ENCODE data around the gene BEAN1.

GRCh38 chr16:66523861-66524354 is 96.8 kb downstream of the BEAN1 start:
- TF ChIP-seq CTCF (IDR thresholded peaks at IDR 0.05) (no peak), TAF1 (IDR thresholded peaks at IDR 0.05; ENCODE audit: borderline replicate concordance, low read depth, low read length) (no peak), FOXM1 (IDR thresholded peaks at IDR 0.05; ENCODE audit: low read depth) (no peak), EZH2phosphoT487 (IDR thresholded peaks at IDR 0.05; ENCODE audit: borderline replicate concordance, low read depth) (no peak)

Data from SK-N-SH (cell line).